ENCODE results near the gene FGF14. TPM values are rescaled to one million over a fixed set of nuclear protein-coding genes. Genes with fewer than 3 reads are reported as not detected.

Gene FGF14
- total RNA-seq, 1 donor from 2014 or later: 1.4 TPM

- no peaks in the 10 kb centered on the region for H3K36me3 Mint-ChIP-seq
- no peaks in the 10 kb centered on the region for H3K79me2 ChIP-seq (ENCODE audit: low read depth)
- H3K27me3 ChIP-seq: no peaks in the 10 kb centered on the region
- no peak overlapping the region for H3K27ac ChIP-seq
- H4K20me1 ChIP-seq (ENCODE audit: low read depth): no peaks in the 10 kb centered on the region
- no peaks in the 10 kb centered on the region for H3K27me3 Mint-ChIP-seq (ENCODE audit: insufficient read depth, low read depth)
- H2AFZ ChIP-seq (replicated peaks): no peak overlapping the region
- DNase-seq (ENCODE audit: low spot score): no peak
- H3K4me3 Mint-ChIP-seq: no peak overlapping the region
- no peaks in the 10 kb centered on the region for H3K9me3 Mint-ChIP-seq
- H3K4me1 ChIP-seq: no peaks in the 10 kb centered on the region
- no peaks in the 10 kb centered on the region for H3K36me3 ChIP-seq
- no peak overlapping the region for H3K4me3 ChIP-seq
- H3F3A ChIP-seq (ENCODE audit: low read depth): no peaks in the 10 kb centered on the region
- H3K4me1 Mint-ChIP-seq: no peaks in the 10 kb centered on the region
- H3K4me2 ChIP-seq: no peak overlapping the region
- no peak overlapping the region for H3K27ac Mint-ChIP-seq
- H3K9me3 ChIP-seq (ENCODE audit: low read depth): no peaks in the 10 kb centered on the region
- TF ChIP-seq EZH2 (IDR thresholded peaks at IDR 0.05): no peak
- H3K9ac ChIP-seq: no peak overlapping the region
Measured at GRCh38 chr13:101728021-101728420, 673.8 kb downstream of the FGF14 start.

DNA sequence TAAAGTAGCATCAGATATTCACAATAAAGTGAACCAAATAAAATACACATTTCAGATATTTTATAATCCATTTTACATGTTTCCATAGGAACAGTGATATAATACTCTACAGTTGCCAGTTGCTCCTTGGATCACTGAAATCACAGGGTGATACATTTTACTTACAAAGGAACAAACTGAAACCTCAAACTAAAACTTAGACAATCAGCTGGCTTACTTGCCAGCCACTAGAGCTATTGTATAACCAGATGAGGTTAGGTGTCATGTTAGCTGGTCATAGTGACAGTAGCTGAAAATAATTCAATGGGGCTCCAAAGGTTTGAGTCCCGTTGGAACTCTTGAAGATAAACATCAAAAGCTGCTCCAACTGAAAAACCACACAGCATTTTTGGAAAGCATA, 674.7 kb downstream of the FGF14 start:
- no peaks in the 10 kb centered on the region for H4K20me1 ChIP-seq (ENCODE audit: low read depth)
- DNase-seq (ENCODE audit: low spot score): no peak
- Mint-ChIP-seq H3K4me1 (no peaks in the 10 kb centered on the region), H3K4me3 (no peak overlapping the region), H3K27ac (no peak overlapping the region), H3K9me3 (no peaks in the 10 kb centered on the region), H3K27me3 (ENCODE audit: insufficient read depth, low read depth) (no peaks in the 10 kb centered on the region), H3K36me3 (no peaks in the 10 kb centered on the region)
- TF ChIP-seq CTCF (IDR thresholded peaks at IDR 0.05): no peak
- TF ChIP-seq EZH2phosphoT487 (IDR thresholded peaks at IDR 0.05): no peak
- no peak for TF ChIP-seq EZH2 (IDR thresholded peaks at IDR 0.05)
- no peaks in the 10 kb centered on the region for H3K9me3 ChIP-seq (ENCODE audit: low read depth)
- H3K27me3 ChIP-seq: no peaks in the 10 kb centered on the region
- H3K9ac ChIP-seq: no peak overlapping the region
- no peak overlapping the region for H3K4me2 ChIP-seq
- no peaks in the 10 kb centered on the region for H3K79me2 ChIP-seq (ENCODE audit: low read depth)
- no peak overlapping the region for H3K27ac ChIP-seq
- H3F3A ChIP-seq (ENCODE audit: low read depth): no peaks in the 10 kb centered on the region
- H2AFZ ChIP-seq (replicated peaks): no peak overlapping the region
- H3K4me1 ChIP-seq: no peaks in the 10 kb centered on the region
- H3K4me3 ChIP-seq: no peak overlapping the region
- no peaks in the 10 kb centered on the region for H3K36me3 ChIP-seq

- no peaks in the 10 kb centered on the region for H3F3A ChIP-seq (ENCODE audit: low read depth)
- no peaks in the 10 kb centered on the region for H3K36me3 Mint-ChIP-seq
- no peak overlapping the region for H3K4me3 Mint-ChIP-seq
- H3K9me3 ChIP-seq (ENCODE audit: low read depth): no peaks in the 10 kb centered on the region
- no peak for DNase-seq (ENCODE audit: low spot score)
- H3K4me1 ChIP-seq: no peaks in the 10 kb centered on the region
- no peaks in the 10 kb centered on the region for H3K27me3 ChIP-seq
- H3K9me3 Mint-ChIP-seq: no peaks in the 10 kb centered on the region
- H3K4me2 ChIP-seq: no peak overlapping the region
- H3K27ac Mint-ChIP-seq: no peak overlapping the region
- H3K27ac ChIP-seq: no peak overlapping the region
- no peaks in the 10 kb centered on the region for H3K4me1 Mint-ChIP-seq
- H3K9ac ChIP-seq: no peak overlapping the region
- H2AFZ ChIP-seq (replicated peaks): no peak overlapping the region
- no peaks in the 10 kb centered on the region for H3K79me2 ChIP-seq (ENCODE audit: low read depth)
- no peak for TF ChIP-seq EZH2 (IDR thresholded peaks at IDR 0.05)
- no peak for TF ChIP-seq EZH2phosphoT487 (IDR thresholded peaks at IDR 0.05)
- TF ChIP-seq CTCF (IDR thresholded peaks at IDR 0.05): no peak
- H3K27me3 Mint-ChIP-seq (ENCODE audit: insufficient read depth, low read depth): no peaks in the 10 kb centered on the region
- H3K4me3 ChIP-seq: no peak overlapping the region
- H3K36me3 ChIP-seq: no peaks in the 10 kb centered on the region
- no peaks in the 10 kb centered on the region for H4K20me1 ChIP-seq (ENCODE audit: low read depth)
Measured at GRCh38 chr13:101726681-101727080, 675.2 kb downstream of the FGF14 start.

- Histone ChIP-seq H2AFZ (replicated peaks) (no peak overlapping the region), H3K4me3 (no peak overlapping the region), H3K4me1 (no peaks in the 10 kb centered on the region), H4K20me1 (ENCODE audit: low read depth) (no peaks in the 10 kb centered on the region), H3K27me3 (no peaks in the 10 kb centered on the region), H3K79me2 (ENCODE audit: low read depth) (no peaks in the 10 kb centered on the region), H3K27ac (no peak overlapping the region), H3K9ac (no peak overlapping the region), H3F3A (ENCODE audit: low read depth) (no peaks in the 10 kb centered on the region), H3K4me2 (no peak overlapping the region), H3K9me3 (ENCODE audit: low read depth) (no peaks in the 10 kb centered on the region), H3K36me3 (no peaks in the 10 kb centered on the region)
- no peak for TF ChIP-seq EZH2phosphoT487 (IDR thresholded peaks at IDR 0.05)
- no peak for TF ChIP-seq CTCF (IDR thresholded peaks at IDR 0.05)
- TF ChIP-seq EZH2 (IDR thresholded peaks at IDR 0.05): no peak
- H3K36me3 Mint-ChIP-seq: no peaks in the 10 kb centered on the region
- no peaks in the 10 kb centered on the region for H3K4me1 Mint-ChIP-seq
- H3K27me3 Mint-ChIP-seq (ENCODE audit: insufficient read depth, low read depth): no peaks in the 10 kb centered on the region
- H3K27ac Mint-ChIP-seq: no peak overlapping the region
- no peak for DNase-seq (ENCODE audit: low spot score)
- H3K9me3 Mint-ChIP-seq: no peaks in the 10 kb centered on the region
- H3K4me3 Mint-ChIP-seq: no peak overlapping the region
Measured at GRCh38 chr13:101718496-101718895, 683.4 kb downstream of the FGF14 start.

All from neural progenitor cell (in vitro differentiated cells).